IgD-negative memory B cell (primary cell): ENCODE data around the gene GALNT9. TPM values are rescaled to one million over a fixed set of nuclear protein-coding genes. Genes with fewer than 3 reads are reported as not detected.
"Not testable (repeated sequence)": the region's sequence is repeated elsewhere in the genome, so short reads cannot be mapped to it uniquely, and the experiment has no call there.

Experiments used
- H3K27ac Mint-ChIP-seq, 3 donors: one replicate each; pipeline ENCODE4 v1.8.0; 2020 to 2022; ENCODE audit warnings: mild to moderate bottlenecking in 3 of 3, mixed read lengths in 3 of 3, moderate library complexity in 1 of 3
- H3K27me3 Mint-ChIP-seq: one replicate; pipeline ENCODE4 v1.8.0; 2021; ENCODE audit warnings: mixed read lengths
- H3K36me3 Mint-ChIP-seq: one replicate; pipeline ENCODE4 v1.8.0; 2020; ENCODE audit warnings: mild to moderate bottlenecking, mixed read lengths
- H3K4me1 Mint-ChIP-seq, 3 donors: one replicate each; pipeline ENCODE4 v1.8.0; 2020 to 2022; ENCODE audit warnings: mixed read lengths in 3 of 3, mild to moderate bottlenecking in 1 of 3
- H3K4me3 Mint-ChIP-seq, 4 donors: one replicate each; pipeline ENCODE4 v1.8.0; 2020 to 2022; ENCODE audit warnings: mild to moderate bottlenecking in 4 of 4, mixed read lengths in 4 of 4, moderate library complexity in 3 of 4
- H3K9me3 Mint-ChIP-seq, 3 donors: one replicate each; pipeline ENCODE4 v1.8.0; 2020 to 2021; ENCODE audit warnings: mixed read lengths in 3 of 3, mild to moderate bottlenecking in 1 of 3
- polyA plus RNA-seq: library from polyadenylated mRNA; unstranded; fragments of 300-500 nt; fragmentation: Illumina TruSeq; gene quantifications from one replicate; pipeline ENCODE4 v1.2.3, GENCODE V29; 2021

GALNT9 gene
- polyA plus RNA-seq, 1 donor from 2014 or later = 1.5 TPM

GRCh38 chr12:132251741-132252490 lies 77.5 kb downstream of the GALNT9 start:
- no peaks in the 10 kb centered on the region for H3K9me3 Mint-ChIP-seq
- no peak overlapping the region for H3K4me3 Mint-ChIP-seq
- no peak overlapping the region for H3K27ac Mint-ChIP-seq
- peaks cover 3% of the 10 kb centered on the region for H3K36me3 Mint-ChIP-seq
- peaks cover 0 to 3% (median 0%) of the 10 kb centered on the region in 3 donors for H3K4me1 Mint-ChIP-seq
- H3K27me3 Mint-ChIP-seq = no peaks in the 10 kb centered on the region

GRCh38 chr12:132251310-132251709 lies 78.1 kb downstream of the GALNT9 start:
- Mint-ChIP-seq H3K27me3 (no peaks in the 10 kb centered on the region), H3K36me3 (peaks cover 3% of the 10 kb centered on the region), H3K4me3 (no peak overlapping the region), H3K4me1 (peaks cover 0 to 3% (median 0%) of the 10 kb centered on the region in 3 donors), H3K27ac (no peak overlapping the region), H3K9me3 (no peaks in the 10 kb centered on the region)

GRCh38 chr12:132250707-132251106 lies 78.7 kb downstream of the GALNT9 start:
- Mint-ChIP-seq H3K27me3 (no peaks in the 10 kb centered on the region), H3K27ac (no peak overlapping the region), H3K4me3 (no peak overlapping the region), H3K36me3 (peaks cover 3% of the 10 kb centered on the region), H3K9me3 (no peaks in the 10 kb centered on the region), H3K4me1 (peaks cover 0 to 3% (median 0%) of the 10 kb centered on the region in 3 donors)

- H3K4me1 Mint-ChIP-seq = peaks cover 0 to 3% (median 0%) of the 10 kb centered on the region in 3 donors
- no peak overlapping the region for H3K27ac Mint-ChIP-seq
- no peak overlapping the region for H3K4me3 Mint-ChIP-seq
- no peaks in the 10 kb centered on the region for H3K9me3 Mint-ChIP-seq
- H3K27me3 Mint-ChIP-seq = no peaks in the 10 kb centered on the region
- H3K36me3 Mint-ChIP-seq = peaks cover 3% of the 10 kb centered on the region
These were observed 79.5 kb downstream of the GALNT9 start for GRCh38 chr12:132249689-132250478.

GRCh38 chr12:132248453-132249167 lies 80.8 kb downstream of the GALNT9 start:
- Mint-ChIP-seq H3K27ac (no peak overlapping the region), H3K4me3 (no peak overlapping the region), H3K4me1 (peaks cover 0 to 3% (median 0%) of the 10 kb centered on the region in 3 donors), H3K9me3 (no peaks in the 10 kb centered on the region), H3K27me3 (no peaks in the 10 kb centered on the region), H3K36me3 (peaks cover 3% of the 10 kb centered on the region)

- no peaks in the 10 kb centered on the region for H3K9me3 Mint-ChIP-seq
- no peak overlapping the region for H3K4me3 Mint-ChIP-seq
- H3K27me3 Mint-ChIP-seq = no peaks in the 10 kb centered on the region
- no peak overlapping the region for H3K27ac Mint-ChIP-seq
- peaks cover 0 to 3% (median 0%) of the 10 kb centered on the region in 3 donors for H3K4me1 Mint-ChIP-seq
- H3K36me3 Mint-ChIP-seq = peaks cover 3% of the 10 kb centered on the region
These were observed 81.5 kb downstream of the GALNT9 start for GRCh38 chr12:132247718-132248452.

GRCh38 chr12:132246997-132247717 lies 82.2 kb downstream of the GALNT9 start:
- H3K9me3 Mint-ChIP-seq = no peaks in the 10 kb centered on the region
- peaks cover 3% of the 10 kb centered on the region for H3K36me3 Mint-ChIP-seq
- H3K27me3 Mint-ChIP-seq = no peaks in the 10 kb centered on the region
- H3K4me1 Mint-ChIP-seq = peaks cover 0 to 3% (median 0%) of the 10 kb centered on the region in 3 donors
- H3K27ac Mint-ChIP-seq = no peak overlapping the region
- no peak overlapping the region for H3K4me3 Mint-ChIP-seq

- no peak overlapping the region for H3K4me3 Mint-ChIP-seq
- H3K36me3 Mint-ChIP-seq = peaks cover 3% of the 10 kb centered on the region
- peaks cover 0 to 3% (median 0%) of the 10 kb centered on the region in 3 donors for H3K4me1 Mint-ChIP-seq
- H3K9me3 Mint-ChIP-seq = no peaks in the 10 kb centered on the region
- H3K27ac Mint-ChIP-seq = no peak overlapping the region
- H3K27me3 Mint-ChIP-seq = no peaks in the 10 kb centered on the region
These were observed 83.8 kb downstream of the GALNT9 start for GRCh38 chr12:132245521-132246101.

- H3K27ac Mint-ChIP-seq = no peak overlapping the region
- no peaks in the 10 kb centered on the region for H3K9me3 Mint-ChIP-seq
- H3K4me3 Mint-ChIP-seq = no peak overlapping the region
- no peaks in the 10 kb centered on the region for H3K27me3 Mint-ChIP-seq
- peaks cover 3% of the 10 kb centered on the region for H3K36me3 Mint-ChIP-seq
- peaks cover 0 to 3% (median 1%) of the 10 kb centered on the region in 3 donors for H3K4me1 Mint-ChIP-seq
These were observed 84.6 kb downstream of the GALNT9 start for GRCh38 chr12:132244724-132245295.

- Mint-ChIP-seq H3K4me1 (peaks cover 0 to 5% (median 2%) of the 10 kb centered on the region in 3 donors), H3K36me3 (peaks cover 3% of the 10 kb centered on the region), H3K27me3 (no peaks in the 10 kb centered on the region), H3K9me3 (no peaks in the 10 kb centered on the region), H3K4me3 (no peak overlapping the region), H3K27ac (no peak overlapping the region)
These were observed 85.6 kb downstream of the GALNT9 start for GRCh38 chr12:132243596-132244310.

- H3K27ac Mint-ChIP-seq, H3K4me3 Mint-ChIP-seq, H3K27me3 Mint-ChIP-seq, H3K4me1 Mint-ChIP-seq, H3K36me3 Mint-ChIP-seq, H3K9me3 Mint-ChIP-seq: not testable (repeated sequence)
These were observed 86.2 kb downstream of the GALNT9 start for GRCh38 chr12:132243171-132243570.

- H3K36me3 Mint-ChIP-seq, H3K4me3 Mint-ChIP-seq, H3K27me3 Mint-ChIP-seq, H3K9me3 Mint-ChIP-seq, H3K4me1 Mint-ChIP-seq, H3K27ac Mint-ChIP-seq: not testable (repeated sequence)
These were observed 88.8 kb downstream of the GALNT9 start for GRCh38 chr12:132240669-132241007.
